Measurements from ENCODE around the gene COL27A1.

Gene COL27A1

DNA sequence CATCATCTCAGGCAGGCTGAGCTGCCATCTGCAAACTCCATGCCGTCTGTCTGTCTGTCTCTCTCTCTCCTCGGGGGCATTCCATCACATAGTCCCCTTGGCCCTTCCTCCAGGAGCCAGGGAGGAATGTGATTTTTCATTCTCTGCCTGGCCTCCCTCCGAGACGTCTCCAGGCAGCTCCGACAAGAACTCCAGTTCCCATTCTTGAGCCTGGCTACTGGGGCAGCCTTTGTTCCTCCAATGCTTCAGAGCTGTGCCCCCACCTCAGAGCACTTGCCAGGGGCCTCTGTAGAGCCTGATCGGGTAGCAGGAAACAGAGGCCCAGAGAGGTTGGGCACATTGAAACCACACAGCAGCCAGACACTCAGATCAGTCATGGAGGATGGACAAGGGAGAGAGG is 74.0 kb downstream of the COL27A1 start:
- DNase-seq: no peak

DNA sequence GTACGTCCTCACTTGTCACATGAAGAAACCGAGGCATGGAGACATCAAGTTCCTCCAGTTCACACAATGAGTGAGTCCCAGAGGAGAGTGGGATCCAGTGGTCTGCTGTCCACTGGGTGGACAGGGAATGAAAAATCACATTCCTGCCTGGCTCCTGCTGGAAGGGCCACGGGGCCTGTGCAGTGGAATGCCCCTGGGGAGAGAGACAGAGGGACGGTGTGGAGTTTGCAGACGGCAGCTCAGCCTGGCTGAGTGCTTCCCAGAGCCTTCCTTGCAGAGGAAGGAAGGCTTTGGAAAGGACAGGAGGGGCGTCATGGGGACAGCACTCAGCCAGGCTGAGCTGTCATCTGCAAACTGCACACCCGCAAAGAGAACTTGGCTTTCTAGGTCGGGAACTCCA is 74.7 kb downstream of the COL27A1 start:
- no peak for DNase-seq

DNA sequence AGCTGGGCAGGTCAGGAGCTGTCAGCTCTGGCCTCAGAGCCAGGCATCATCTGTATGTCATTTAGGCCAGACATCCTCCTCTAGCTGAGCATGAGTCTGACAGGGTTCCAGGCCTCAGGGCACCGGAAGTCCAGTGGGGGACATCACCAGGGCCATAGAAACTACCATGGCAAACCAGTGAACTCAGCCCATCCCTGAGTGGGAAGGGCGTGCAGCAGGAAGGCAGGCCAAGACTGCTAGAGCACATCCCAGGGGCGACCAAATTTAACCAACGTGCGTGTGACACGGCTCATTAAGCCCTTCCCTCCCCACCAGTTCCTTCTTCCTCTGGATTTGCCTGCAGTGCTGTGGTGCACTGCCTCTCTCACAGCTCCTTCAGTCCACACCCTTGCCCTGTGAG is 75.9 kb downstream of the COL27A1 start:
- peak; percentile 44 for DNase-seq

DNA sequence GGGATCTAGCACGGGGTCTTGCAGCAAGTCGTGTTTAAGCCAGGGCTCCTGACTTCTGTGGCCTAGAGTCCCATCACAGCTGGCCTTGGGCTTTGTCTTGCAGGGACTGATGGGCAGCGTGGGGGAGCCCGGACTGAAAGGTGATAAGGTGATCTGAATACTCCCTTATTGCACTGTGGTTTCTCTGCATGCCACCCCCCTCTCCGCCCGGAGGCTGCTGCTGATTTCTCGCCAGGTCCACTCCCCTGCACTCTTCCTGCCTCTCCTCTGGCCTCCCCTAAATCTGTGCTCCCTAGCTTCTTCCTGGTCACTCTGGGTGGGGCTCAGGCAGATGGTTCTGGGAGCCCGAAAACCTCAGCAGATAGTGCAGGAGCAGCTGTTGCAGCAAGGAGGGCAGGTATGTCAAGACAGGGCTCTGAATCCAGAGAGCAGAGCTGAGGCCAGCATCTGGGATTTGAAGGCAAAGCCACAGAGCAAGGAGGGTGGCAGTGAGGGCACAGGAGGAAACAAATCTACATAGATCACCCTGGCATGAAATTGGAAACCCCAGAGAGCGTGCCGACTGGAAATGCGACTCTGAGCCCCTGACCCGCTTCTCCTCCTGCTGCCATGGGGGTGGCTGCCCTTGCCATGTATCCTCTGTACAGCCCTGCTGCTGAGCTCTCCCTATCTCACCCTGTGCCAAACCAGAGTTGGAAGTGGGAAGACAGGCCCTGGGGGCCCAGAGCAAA is 76.5 kb downstream of the COL27A1 start:
- DNase-seq: no peak

DNA sequence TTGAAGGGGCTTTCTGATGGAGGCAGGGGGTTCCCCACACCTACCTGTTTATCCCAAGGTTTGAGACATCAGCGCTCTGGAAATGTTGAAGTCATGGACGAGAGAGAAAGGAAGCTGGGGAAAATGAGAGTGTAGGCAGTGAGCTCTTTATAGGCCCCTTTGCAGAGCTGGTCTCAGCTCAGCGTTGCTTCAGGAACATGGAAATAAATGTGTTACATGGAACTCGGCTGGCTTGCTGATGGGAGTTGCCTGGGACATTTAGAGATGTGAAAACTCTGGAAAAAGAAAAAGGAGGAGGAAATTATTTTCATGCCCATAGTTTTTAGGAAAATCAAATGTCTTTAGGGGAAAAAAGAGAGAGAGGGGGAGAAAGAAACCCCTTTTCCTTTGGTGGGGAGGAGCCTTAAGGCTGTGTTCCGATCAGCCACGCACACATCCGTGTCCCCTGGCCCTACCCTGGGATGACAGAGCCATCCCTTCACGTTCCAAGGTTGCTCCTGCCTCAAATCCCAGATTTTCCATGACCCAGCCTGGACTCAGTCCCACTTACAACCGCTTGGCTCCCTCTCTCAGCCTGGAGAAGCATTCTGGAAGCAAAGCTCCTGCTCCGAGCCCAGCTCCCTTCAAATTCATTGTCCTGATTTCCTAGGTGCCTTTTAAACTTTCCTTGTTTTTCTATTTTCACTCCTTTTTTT is 78.3 kb downstream of the COL27A1 start:
- no peak for DNase-seq

DNA sequence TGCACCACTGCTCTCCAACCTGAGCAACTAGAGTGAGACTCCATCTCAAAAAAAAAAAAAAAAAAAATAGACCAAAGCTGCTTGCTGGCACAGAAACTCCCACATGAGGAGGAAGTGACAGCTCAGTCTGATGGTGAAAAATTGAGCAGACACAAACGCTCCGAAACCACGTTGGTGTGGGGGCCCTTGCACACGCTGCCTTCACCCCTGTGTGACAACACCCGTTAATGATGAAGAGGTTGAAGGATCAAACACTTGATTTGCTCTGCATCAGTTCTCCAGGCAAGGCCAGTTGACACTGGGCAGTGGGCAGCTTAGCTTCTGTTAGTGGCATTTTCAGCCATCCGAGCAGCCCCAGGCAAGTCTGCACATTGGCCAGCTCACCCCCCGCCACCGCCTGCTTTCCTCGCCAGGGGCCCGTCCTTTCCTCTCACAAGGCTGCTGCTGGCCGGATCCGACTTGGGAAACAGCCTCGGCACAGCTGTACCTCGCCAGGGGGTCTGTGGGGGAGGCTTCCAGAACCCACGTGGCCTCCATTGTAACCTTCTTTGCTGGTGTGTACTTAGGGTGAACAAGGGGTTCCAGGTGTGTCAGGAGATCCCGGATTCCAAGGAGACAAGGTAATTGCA is 79.8 kb downstream of the COL27A1 start:
- DNase-seq: no peak

DNA sequence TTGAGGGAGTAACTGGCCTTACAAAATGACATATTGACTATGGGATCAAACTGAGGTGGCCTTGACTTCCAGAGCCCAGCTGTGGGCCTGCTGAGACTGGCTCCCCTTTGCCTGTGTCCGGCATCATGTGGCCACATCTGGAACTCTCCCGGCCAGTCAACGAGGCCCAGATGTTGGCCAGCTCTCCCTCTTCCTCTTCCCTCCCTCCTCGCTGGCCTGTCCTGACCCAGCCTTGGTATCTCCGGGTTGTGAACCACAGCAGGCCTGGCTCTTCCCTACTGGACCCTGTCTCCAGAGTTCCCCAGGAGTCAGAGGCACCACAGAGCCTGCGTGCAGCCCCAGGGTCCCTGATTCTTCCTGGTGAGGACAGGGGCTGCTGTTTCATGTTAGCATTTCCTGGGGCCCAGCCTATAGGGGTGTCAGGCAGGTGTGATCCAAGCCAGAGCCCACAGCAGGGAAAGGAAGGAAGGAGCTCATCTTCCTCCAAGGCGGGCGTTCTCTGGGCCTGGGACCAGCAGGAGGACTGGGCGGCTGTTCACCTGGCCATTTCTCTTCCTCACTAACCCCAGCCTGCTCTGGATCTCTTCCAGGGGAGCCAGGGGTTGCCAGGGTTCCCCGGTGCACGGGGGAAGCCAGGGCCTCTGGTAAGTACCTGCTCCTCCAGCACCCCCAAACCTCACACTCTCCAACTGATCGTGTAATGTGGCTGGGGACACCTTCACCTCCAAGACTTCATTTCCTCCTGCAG is 81.2 kb downstream of the COL27A1 start:
- DNase-seq: no peak

DNA sequence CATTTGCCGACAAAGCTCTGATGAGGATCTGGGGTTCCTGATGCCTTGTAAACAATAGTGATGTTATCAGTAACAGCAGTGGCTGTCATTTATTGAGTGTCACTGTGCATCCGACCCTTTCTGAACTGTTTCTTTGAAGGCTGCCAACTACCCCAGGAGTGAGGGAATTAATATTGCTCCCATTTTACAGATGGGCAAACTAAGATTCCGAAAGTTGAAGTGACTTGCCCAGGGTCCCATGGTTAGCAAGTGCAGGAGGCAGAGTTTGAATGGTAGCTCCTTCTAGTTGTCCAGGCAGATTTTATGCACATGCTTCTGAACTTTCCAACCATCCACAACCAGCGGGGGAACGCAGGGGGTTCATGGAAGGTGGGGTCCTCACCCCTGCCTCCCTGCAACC is 81.9 kb downstream of the COL27A1 start:
- DNase-seq: no peak

DNA sequence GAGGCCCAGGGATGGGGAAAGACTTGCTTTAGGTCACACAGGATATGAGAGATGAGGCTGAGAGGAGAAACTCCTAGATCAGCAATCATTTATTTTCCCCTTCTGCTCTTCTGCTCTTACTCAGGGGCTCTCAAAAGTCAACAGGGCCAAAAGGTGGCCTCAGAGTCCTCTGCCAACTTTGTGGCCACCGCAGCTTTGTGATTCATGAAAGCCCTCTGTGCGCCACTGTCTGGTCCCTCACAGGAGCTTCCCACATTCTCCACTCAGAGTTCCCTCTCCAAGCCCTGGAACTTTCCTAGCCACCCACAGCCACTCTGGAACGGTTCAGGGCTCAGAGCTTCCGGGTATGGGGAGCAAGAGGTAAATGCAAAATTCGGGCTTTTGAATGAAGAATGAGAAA is 82.4 kb downstream of the COL27A1 start:
- DNase-seq: no peak

DNA sequence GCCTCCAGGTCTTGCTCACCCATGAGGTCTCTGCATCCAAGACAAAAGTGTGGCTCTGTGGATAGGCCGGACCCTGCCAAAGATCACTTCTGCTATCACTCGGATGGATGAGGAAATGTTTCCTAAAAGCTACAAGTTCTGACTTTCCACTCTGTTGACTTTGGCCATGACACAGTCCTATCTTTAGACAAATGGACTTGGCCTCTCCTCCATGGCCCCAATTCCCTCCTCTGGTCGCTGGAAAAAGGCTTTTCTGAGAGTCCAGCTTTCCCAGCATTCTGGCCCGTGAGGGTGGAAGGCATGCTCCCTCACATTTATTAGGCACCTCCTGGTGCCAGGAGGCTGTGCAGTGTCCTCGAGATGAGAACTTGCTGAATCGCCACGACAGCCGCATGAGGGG is 83.1 kb downstream of the COL27A1 start:
- no peak for DNase-seq

DNA sequence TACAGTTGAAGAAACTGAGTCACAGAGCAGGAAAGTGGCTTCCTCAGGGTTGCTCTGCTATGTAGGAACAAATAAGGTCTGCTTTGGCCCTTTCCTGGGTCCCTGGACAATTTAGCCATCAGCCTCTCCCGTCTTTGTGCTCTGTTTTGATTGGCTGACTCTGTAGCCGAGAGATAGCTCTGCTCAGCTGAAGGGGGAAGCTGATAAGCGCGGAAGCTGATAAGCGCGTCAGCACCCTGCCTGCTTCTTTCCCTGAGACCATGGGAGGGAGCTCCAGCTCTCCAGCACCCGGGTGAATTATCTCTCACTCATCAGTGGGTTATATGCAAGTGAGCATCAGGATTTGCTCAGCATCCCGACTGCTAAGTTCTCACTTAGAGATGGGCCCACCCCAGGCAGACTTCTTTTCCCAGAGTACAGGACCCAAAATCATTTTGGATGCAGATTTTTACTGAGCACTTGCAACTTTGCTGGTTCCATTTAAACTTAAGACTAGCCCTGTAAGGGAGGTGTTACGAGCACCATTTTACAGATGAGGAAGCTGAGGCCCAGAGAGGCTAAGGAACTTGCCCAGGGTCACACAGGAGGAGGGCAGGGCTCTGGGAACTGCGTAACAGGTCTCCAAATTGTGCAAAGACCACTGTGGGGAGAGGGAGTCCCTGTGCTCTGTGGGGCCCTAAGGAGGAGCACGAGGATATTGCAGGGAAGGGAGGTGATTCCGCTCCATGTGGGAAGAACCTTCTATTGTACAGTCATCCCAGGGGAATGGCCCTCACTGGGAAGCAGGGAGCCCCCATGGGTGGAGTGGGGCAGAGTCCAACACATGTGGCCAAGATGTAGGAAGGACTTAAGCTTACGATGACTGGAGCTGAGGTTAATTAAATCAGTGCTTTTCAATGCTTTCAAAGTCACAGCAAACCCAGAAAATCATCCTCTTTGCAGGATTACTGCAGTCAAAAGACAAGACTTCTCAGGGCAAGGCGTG is 83.8 kb downstream of the COL27A1 start:
- no peak for DNase-seq

DNA sequence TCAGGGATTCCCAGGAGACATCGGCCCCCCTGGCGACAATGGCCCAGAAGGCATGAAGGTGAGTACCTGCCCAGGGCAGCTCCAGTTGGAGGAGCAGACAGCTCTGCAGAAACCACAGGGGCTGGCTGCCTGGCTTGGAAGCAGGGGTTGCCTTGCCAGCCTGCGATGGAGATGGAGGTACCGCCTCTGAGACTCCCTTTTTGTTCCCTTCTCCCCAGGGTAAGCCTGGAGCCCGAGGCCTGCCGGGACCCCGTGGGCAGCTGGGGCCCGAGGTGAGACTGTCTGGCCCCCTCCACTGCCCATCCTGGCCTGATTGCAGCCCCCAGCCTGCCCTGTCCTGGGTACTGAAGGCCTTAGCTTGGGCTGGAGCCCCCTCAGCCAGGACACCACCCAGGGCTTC is 84.9 kb downstream of the COL27A1 start:
- no peak for DNase-seq

DNA sequence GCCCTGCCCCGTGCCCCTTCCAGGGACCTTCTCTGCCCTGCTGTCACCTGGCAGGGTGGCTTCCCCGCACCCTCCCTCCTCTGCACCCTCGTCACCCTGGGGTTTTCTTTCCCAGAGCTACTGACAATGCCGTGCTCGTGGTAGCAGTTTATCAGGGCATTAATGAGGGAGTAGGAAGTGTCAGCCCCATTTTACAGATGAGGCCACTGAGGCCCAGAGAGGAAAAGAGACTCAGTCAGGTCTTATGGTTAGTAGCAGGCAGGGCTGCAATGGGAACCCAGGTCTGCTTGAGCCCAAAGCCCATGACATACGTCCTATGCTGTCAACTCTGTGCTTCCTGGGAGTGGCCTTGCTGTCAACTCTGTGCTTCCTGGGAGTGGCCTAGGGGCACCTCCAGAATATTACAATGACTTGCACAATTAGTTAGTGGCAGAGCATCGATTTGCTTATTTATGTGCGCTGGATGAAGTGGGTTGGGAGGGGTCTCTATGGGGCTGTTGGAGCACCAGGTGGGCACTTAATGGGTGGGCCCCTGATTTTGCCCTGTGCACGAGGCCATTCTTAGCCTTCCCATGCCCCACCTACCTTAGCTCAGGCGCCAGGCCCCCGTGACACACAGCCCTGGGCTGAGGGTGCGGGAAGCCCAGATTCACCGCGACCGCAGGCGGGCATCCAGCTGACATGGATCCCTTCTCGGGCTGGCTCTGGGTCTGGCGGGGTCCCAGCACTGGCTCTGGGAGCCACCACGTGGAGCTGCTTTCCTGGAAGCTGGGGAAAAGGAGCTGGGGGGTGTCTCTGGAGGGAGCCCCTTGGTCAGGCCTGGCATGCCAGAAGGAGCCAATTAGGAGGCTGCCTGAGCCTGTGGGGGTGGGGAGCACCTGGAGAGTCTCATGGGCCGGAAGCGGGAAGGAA is 85.6 kb downstream of the COL27A1 start:
- DNase-seq: no peak

DNA sequence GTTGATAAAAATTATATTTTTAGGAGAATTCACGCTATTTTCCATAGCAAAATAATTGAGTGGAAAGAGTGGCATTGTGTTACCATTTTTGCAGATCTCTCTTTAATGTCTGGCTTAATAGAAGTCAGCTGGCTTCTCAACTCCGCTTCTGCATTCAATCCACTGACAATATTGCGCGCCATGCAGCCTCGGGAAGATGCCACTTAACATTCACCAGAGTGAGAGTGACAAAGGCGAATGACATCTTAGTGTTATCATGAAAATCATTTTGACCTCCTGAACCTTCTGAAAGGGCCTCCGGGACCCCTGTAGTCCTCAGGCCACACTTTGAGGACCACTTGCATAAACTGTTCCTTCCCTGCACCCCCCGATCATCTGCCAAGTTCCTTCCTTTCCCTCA is 87.5 kb downstream of the COL27A1 start:
- DNase-seq: no peak

DNA sequence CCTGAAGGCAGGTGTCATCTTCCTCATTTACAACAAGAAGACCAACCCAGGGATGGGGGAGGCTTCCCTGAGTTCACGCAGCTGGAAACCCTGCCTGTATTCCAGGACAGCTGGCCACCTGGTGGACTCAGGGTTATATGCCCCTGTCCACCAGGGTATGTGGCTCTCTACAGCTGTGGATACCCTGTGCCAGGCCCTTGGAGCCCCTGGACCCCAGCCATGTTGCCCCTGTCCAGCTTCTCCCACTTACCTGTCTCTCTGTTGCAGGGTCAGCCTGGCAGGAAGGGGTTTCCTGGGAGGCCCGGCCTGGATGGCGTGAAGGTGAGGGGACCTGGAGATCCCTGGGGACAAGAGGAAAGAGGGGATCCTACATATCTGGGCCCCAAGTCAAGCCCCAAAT is 87.9 kb downstream of the COL27A1 start:
- DNase-seq: no peak

DNA sequence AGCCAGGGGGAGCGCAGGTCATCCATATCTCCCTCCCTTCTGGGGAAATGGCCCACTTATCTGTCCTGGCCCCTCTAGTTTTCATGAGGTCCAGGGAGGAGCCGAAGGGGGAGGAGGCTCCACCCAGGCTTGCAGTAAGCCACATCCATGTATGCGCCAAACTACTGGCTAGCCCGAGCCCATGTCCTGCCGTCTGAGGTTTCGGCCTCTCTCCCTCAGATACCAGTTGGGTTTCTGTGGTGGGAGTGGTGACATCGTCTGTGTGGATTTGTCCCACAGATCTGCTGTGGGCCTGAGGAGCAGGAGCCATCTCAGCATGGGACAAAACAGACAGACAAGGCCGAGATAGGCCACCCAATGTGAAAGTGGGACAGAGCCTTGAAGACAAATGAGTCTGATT is 89.2 kb downstream of the COL27A1 start:
- no peak for DNase-seq

DNA sequence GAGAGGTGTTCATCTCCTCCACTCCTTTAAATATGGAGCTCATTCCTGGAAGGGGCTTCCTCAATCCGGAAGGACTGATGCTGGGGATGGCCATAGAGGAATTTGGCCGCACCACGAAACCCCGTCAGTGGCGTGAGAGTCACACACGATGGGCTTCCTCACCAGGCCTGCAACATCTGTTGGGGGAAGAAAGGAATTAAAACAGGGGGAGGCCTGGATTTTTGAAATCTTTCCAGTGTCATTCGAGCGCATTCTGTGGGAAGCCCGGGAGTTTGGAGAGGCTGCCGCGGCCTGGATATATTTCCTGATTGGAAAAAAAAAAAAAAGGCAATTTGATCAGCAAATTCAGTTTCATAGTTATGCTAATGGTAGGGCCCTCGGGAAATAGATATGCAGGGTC is 91.2 kb downstream of the COL27A1 start:
- no peak for DNase-seq

DNA sequence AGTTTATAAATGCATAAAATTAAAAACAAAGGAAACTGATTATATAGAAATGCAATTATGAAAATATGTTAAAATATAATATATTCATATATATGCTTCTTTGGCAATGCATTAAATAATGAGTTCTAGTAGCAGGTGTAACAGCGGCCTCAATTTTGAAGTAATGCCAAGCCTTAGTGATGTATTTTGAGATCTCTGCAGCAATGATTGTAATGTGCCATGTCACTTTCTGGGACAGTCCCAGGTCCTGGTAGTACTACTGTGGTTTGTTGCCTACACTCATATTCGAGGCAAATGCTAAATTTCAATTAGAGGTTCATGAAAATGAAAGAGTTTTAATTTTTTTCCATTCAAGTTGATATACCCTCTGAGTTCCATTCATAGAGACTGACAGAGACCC is 91.7 kb downstream of the COL27A1 start:
- no peak for DNase-seq

DNA sequence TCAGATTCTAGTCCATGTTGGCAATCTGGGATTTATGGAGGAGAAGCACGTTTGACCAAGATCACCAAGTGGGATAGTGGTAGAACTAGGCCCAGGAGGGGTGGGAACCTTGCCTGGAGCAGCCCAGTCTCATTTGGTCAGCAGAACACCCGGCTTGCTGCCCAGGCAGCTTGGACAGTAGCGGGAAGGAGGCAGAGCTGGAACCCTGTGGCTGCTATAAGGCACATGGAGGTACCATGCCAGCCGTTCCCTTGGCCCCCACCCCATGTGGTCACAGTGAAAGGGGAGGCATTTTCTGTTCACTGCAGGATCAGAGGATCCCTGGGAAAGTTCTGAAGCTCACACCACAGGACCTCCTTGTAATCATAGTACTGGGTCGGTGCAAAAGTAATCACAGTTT is 92.2 kb downstream of the COL27A1 start:
- no peak for DNase-seq

DNA sequence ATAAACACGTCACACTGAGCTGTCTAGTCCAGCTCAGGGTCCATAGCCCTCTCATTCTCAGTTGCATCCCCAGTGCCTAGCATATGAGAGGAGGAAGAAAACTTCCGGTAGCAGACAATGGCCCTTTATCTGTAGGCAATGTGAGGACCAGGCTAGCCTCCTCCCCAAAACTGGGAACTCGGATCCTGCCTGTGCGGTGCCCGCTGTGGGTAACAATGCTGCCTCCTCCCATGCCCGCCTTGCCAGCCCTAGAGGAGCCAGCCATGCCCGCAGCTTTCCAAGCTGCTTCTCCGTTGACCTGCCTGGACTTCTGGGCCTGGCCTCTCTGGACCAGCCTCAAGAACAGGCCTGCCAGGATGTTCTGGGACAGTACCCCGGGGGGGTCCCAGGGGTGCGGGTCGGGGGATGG is 93.0 kb downstream of the COL27A1 start:
- DNase-seq: no peak
